ENCODE results near the gene PLA2G2A.
A peak's percentile ranks its signal among the peaks of the same experiment; 100 is the strongest.
"Not testable (repeated sequence)": the region's sequence is repeated elsewhere in the genome, so short reads cannot be mapped to it uniquely, and the experiment has no call there.

Gene PLA2G2A

DNA sequence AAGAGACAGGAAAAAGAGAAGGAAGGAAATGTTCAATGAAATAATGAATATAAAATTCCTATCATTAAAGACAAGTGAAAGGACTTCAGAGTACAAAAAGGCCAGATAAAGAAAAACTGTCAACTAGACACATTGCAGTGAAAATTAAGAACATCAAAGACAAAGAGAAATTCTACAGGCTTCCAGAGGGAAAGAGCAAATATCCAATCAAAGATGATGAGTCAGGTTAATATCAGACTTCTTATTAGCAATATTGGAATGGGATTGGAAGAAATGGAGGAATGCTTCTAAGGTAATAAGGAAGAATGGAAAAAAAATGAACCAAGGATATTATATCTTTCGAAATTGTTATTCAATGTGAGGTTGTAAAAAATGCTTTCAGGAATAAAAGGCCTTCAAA, 7.8 kb downstream of the PLA2G2A start:
- DNase-seq: no peak

DNA sequence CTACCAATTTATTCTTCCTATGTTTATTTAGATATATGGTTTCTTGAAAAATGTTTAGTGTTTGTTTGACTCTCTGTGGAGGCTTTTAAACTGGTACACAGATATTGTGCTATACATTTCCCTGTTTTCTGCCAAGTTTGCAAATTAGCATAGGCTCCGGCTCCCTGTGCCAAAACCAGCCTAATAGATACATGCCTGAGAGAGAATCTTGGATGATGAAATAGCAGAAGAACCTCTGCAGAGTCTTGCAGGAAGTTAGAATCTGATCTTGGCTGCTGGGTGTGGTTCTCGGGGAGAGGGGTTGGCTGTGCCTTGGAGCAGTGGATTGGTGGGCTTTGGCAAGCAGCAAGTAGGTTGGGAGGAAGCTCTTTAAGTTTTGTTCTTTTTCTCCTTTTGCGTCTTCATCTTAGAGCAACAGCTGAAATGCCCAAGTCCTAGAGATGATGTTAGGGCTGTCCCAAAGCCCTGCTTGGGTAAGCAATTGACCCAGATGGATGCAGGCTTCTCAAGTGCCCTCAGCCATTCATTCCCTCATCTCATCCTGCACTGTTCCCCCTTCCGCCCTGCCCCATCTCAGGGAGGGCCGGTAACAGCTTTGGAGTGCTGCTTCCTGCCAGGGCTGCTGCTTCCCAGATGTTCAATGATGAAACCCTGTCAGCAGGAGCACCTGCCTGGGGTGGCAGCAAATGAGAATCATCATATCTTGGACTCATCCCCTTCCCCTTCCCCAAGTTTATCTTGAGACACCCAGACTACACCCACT, 9.3 kb downstream of the PLA2G2A start:
- no peak for DNase-seq

DNA sequence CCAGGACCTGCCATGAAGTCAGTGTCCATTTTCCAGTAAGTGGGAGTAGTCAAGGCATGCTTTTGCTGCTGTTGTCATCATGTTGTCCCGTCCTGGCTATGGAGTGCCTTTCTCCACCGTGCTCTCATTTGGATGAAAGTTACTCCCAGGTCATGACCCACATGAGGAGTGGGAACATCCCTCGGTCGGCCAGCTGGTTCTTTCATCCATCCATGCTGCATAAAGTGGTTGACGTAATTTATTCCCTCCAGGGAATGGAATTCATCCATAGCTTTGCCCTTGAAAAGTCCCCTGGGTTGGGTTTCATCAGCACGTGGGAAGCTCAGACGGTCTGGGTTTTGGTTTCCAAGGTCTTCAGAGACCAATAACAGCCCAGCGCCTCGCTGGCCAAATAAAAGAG, 11.6 kb downstream of the PLA2G2A start:
- no peak for DNase-seq

DNA sequence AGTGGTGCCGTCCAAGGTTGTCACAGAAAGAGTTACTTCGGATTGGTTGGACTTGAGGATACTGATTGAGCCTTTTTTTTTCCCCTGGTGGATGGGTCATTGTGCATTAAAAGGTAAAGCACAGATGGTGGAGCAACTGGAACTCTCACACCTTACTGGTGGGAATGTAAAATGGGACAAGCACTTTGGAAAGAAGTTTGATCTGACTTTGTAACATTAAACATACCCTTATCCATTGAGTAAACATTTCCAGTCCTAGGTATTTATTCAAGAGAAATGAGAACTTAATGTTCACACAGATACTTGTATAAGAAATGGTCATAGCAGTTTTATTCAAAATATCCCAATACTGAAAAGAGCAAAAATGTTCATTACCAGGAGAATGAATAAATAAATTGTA, 14.9 kb downstream of the PLA2G2A start:
- DNase-seq: no peak

DNA sequence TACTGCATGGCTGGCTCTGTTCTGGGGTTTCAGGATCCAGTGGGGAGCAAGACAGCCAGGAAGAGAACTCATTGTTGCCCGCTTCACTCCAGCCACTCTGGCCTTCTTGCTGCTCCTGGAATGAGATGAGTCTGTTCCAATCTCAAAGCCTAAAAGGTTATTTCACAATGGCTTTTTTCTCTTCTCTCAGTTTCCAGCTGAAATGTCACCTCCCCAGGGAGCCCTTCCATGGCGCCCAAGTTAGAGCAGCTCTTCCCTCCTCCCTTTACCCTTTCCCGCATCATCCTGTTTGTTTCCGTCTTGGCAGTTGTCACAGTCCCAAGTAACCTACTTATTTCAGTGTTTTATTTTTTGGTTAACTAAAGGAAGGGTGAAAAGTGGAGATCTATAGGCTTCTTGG, 15.8 kb downstream of the PLA2G2A start:
- no peak for DNase-seq

DNA sequence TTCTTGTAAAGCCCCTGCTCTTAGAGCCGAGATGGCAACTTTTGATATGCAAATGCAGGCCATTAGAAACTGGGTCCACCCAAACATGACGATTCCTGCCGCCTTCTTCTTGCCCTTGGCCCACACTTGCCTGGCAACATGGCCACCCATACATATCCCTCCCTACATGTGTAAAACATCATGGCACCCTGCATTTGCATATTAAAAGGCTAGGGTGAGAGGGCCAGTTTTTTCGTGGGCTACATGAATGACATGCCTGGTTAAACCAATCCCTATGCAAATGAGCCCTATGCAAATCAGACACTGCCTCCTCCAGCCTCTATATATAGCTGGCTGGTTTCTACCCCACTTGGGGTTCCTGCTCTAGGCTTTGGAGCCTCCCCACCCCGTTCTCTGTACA, 18.8 kb downstream of the PLA2G2A start:
- no peak for DNase-seq

DNA sequence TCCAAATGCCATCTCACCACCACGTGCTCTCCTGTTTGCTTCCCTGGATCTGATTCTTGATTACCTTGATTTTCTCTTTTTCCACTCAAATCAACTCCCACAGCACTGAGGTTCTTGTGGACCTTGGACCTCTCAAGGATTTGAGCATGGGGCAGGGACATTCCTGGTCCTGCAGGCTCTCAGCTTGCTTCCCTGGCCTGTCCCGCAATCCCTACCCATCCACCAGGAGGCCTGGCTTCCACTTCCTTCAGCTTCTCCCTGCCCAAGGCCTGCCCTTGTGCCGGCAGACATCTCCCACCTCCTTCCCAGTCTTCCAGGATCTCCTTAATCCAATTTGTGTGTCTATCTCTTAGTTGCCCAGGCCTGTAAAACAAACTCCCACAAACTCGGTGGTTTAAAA, 21.6 kb downstream of the PLA2G2A start:
- no peak for DNase-seq

DNA sequence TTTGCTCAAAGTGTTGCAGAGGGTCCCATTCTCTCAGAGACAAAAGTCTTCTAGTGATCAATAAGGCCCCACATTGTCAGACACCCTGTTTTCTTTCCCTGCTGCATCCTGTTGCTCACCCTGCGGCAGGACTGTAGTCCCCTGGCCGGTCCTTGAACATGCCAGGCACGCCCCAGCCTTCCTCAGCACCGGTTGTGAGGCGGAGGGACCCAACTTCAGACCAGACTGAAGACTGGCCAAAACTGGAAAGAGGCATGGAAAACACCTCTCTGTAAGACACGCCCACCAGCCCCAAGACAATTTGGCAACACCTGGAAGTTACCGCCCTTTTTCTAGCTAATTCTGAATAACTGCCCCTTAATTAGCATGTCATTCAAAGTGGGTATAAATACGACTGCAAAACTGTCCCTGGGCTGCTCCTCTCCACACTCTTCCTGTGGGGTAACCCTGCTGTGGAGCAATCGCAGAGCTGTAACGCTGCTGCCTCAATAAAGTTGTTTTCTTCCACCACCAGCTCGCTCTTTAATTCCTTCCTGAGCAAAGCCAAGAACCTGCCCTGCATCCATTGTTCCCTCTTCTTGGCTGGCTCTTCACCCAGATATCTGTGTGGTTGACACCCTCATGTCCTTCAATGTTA, 23.8 kb downstream of the PLA2G2A start:
- no peak for DNase-seq

DNA sequence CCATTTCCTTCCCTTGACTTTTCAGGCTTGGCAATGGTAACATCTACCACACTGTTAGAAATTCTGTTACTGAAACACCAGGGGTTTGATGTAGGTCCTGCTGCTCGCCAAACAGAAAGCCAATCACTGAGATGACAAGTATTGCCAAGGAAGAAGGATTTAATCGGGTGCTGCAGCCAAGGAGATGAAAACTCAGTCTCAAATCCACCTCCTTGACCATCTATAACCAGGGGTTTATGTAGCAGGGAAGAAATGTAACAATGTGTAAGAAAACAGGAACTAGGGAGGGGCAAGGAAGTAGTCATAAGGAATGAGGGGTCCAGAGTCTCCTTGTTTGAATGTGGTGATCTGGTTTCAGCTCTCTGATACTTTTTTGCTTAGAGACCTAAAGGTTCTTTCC, 25.4 kb downstream of the PLA2G2A start:
- no peak for DNase-seq

DNA sequence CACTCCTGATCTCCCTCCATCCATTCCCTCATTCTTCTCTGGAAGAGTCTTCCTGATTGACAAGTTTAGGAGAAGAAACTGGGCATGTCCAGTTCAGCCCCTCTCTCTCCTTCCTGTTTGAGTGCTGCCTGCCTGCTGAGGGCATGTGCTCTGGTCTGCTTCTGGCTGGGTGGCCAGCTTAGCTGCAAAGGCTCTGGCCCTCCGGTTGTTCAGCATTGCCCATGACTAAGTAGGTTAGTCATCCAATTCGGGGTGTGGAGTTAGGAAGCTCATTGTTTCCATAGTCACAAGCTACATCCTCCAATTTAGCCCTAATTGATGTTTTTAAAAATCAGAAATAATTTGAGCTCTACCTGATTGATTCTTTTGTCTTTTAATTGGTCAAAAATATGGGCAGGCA, 30.4 kb downstream of the PLA2G2A start:
- DNase-seq: peak; percentile 77

DNA sequence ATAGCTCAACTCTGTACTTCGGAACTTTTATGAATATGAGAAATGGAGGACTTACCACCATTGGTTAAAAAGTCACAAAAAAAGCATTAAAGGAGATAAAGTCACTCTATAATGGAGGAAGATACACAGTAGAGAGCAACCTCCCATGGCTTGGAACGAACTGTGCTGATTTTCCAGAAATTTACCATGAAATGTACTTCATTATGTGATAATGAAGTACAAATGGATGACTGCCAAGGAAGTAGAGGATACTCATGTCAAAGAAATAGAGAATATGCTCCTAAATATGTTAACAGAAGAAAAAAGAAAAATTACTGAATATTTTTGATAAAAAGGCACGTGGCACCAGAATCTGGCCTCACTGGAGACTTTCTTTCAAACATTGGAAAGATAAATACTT, 32.4 kb downstream of the PLA2G2A start:
- DNase-seq: no peak

DNA sequence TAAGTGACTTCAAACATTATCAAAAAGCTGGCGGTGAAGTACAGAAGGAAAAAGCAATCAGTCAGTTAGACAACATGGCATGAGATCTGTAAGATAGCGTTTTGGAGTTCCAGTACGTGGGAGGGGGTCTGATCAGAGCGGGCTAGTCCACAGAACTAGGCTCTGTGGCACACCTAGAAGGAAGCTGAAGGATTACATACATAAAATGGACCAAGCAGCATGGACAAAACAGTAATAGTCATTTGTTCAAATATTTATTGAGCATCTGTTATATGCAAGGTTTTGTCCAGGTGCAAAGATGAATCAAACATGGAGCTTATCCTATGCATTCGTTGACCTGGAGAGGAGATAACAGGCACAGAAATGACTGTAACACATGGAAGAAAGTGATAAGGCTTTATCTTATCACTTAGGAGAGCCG, 33.1 kb downstream of the PLA2G2A start:
- no peak for DNase-seq

DNA sequence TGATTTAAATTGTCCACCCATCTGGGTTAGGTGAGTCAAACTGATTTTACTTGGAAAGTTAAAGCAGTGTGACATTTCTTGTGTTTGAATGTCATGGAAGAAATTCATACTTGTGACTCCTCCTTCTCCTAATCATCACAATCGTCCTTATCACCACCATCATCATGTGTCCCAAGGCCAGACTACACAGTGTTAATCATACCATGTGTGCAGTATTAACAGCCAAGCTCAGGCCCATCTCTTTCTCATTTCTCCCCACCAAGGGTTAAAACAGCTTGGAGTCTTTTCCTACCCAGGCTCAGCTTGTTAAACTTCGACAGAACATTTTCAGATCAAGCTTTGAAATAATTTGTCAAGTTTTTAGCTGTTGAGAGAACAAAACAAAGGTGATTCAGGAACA, 33.5 kb downstream of the PLA2G2A start:
- no peak for DNase-seq

DNA sequence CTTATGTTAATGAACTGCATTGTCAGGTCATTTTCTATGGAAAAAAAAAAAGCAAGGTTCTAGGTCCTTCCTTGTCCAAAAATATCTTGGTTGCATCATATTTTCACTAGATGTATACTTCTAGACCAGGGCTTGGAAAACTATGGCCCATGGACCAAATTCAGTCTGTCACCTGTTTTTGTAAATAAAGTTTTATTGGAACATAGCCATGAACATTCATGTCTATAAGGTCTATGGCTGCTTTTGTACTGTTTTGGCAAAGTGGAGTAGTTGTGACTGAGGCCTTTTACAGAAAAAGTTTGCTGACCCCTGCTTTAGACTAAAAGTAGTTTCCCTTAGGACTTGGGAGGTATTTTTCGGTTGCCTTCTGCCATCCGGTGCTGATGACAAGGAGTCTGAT, 36.8 kb downstream of the PLA2G2A start:
- no peak for DNase-seq

DNA sequence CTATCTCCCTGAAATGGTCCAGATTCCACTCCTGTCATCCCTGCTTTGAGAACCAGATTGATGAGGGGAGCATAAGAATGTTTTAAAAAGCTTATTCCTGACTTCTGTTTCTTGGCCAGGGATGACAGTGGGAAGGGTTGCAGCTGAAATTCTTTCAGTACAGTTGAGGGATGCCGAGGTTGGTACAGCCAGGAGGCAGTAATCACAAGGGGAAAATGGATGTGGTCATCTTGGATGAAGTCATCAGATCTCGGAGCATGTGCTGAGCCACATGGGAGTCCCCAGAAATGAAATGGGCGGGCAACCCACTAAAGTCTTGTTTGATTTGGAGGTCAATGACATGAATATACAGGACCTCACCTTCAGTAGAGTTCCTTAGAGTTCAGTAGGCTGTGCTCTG, 37.3 kb downstream of the PLA2G2A start:
- no peak for DNase-seq

DNA sequence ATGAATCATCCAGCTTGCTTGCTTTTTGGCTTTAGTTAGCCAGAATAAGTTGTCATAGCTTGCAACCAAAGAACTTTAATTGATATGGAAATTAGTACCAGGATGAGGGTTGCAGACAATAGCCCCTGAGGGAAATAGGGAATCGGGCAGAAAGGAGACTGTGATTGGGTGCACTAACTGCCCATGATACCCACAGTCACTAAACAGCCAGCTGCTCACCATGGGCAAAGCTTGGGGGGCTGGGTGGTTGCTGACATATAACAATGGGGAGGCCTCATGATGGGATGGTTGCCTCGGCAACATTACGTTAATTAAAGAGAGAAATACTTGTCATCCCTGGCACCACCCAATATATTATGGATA, 38.2 kb downstream of the PLA2G2A start:
- no peak for DNase-seq

DNA sequence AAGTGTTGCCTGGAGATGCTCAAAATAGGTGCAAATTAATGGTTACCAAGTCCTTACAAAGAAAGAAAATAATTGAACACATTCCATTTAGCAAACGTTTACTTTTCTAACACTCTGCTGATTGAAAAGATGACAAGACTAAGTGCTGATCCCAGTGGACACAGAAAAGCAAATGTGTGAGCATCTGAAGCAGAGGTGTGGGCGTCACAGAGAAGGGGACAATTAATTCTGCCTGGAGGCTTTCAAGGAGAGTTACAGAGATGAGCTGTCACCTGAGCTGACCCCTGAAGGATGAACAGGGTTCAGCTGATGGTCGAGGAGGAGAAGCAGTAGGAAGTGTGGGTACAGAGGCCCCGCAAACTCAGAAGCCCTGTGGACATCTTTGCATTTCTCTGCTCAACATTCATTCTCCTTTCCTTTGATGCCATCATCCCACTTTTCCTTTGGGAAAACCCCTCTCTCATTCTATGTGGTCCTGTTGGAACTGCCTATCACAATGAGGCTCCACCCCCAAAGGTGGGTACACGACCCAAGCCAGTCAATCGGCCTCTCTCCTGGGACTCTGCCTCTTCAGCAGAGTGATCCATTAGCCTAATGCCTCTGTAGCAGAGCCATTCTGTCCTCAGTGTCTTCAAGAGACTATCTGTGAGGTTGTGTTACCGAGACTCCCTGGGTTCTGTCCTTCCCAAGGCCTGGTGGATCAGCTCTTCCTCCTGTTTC, 38.8 kb downstream of the PLA2G2A start:
- DNase-seq: no peak

DNA sequence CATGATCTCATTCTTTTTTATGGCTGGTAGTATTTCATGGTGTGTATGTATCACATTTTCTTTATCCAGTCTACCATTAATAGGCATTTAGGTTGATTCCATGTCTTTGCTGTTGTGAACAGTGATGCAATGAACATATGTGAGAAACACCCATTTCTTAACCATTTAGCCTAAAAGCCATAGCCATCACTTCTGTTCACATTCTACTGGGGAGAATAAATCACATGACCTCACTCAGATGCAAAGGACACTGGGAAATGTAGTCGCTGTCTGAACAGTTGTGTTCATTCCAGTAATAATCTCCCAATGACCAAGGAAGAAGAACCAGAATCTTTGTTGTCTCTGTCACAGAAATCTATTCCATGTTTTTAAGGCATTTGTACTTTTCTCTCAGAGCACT, 40.9 kb downstream of the PLA2G2A start:
- DNase-seq: no peak

DNA sequence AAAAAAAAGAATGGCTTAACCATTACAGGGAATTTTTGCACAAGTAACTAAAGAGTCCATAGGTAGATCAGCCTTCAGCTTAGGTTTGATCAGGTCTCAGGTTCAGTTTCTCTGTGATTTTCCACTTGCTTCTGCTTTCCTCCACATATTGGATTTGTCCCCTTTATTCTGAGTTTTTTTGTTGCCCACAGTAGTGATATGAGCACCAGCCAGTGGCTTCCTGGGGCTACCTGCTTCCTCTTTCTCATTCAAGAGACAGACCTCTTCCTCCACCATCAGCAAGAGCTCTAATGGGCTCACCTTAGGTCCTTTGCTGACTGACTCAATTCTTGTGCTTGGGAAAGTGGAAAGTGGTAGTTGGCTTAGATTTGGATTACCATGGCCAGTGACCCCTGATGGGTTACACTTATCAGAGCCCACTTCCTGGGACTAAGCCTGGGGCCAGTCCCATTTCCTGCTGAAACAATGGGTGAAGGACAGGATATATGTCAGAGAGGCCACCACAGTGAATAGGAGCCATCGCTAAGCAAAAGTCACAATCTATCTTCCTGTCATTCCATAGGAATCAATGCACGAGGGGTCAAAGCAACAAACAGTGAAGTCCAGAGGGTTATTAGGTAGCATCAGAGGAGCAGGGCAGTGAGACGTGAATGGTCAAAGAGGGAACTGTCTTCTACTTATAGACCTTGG, 43.2 kb downstream of the PLA2G2A start:
- DNase-seq: no peak

DNA sequence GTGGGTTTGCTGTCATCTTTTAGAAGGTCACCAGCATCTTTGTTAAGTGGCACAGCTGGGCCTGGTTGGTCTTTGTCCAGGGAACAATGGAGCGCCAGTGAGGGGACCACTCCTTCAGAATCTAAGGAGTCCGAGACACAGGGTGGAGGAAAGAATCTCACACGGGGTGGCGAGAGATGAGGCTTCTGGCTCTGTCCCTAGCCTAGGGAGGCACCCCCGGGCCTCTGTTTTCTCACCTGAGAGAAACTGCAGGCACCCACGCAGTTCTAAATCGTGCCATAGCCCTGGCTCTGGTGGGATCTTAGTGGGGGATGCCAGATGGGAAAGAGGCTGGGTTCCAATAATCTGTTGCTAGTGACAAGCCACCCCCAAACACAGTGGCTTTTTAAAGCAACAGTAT, 45.1 kb downstream of the PLA2G2A start:
- DNase-seq: no peak

DNA sequence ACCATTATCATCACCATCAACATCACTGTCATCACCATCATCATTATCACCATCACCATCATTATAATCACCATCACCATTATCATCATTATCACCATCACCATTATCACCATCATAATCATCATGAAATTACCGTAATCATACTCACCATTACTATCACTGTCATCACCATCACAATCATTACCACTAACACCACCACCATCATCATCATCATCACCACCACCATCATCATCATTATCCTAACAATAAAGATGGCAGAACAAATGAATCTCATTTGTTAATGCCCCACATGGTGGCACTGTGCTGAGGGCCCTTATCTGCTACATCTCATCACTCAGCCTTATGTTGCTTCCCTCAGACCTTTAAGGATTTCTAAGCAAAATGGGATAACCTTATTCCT, 46.6 kb downstream of the PLA2G2A start:
- no peak for DNase-seq

DNA sequence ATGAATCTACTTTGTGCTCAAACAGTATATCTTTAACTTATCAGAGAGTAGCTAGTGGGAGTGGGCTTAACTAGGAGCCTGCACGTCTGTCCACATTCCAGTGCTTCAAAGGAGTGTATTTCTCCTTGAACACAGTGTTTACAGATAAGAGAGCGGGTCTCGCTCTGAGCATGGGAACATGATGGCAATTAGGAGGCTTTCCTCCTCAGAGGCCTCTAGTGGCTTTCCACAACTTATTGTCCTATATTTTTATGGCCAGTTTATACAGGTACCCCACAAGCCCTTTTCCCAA, 52.3 kb downstream of the PLA2G2A start:
- DNase-seq: not testable (repeated sequence)

DNA sequence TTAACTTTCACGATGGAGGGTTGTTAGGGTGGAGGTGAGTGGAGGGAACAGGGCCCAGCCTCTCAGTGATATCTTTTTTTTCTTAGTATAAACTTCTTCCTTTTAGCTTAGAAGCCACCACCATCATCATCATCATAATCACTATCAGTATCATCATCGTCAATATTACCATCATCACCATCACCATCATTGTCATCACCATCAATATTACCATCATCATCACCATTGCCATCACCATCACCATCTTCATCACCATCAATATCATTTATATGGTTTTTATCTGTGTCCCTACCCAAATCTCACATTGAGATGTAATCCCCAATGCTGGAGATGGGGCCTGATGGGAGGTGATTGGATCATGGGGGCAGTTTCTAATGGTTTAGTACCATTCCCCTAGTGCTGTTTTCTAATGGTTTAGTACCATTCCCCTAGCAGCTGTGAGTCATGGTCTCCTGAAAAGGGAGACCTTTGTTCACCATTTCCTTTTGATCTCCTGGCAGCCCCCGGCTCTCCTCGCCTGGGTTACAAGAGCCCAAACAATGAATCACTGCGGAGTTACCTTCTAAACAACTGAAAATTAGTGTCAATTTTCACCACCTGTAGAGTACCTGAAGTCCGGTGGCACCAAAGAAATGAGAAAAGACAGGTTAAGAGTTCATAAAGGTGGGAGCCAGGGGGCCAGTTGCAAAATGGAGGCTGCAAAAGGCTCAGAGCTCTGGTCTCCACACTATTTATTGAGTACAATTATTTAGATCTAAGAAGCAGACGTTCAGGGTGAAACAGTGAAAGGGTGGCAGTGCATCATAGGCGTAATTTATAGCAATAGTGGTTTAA, 52.9 kb downstream of the PLA2G2A start:
- no peak for DNase-seq

Measured in HCEC 1CT (cell line).